Measurements from ENCODE around the gene CASP6.
"Not testable (repeated sequence)": the region's sequence is repeated elsewhere in the genome, so short reads cannot be mapped to it uniquely, and the experiment has no call there.

GRCh38 chr4:109678472-109678871 lies 24.8 kb downstream of the CASP6 start:
- not testable (repeated sequence) for TF ChIP-seq EZH2 (IDR thresholded peaks at IDR 0.05; ENCODE audit: low read depth, low read length, severe bottlenecking); SRF (IDR thresholded peaks at IDR 0.05; ENCODE audit: low read depth, low read length); KDM1A (IDR thresholded peaks at IDR 0.05; ENCODE audit: borderline replicate concordance, low read length); TAF1 (IDR thresholded peaks at IDR 0.05; ENCODE audit: low read depth, low read length); JUND (IDR thresholded peaks at IDR 0.05; ENCODE audit: low read length)
- TF ChIP-seq, protein P1, sequence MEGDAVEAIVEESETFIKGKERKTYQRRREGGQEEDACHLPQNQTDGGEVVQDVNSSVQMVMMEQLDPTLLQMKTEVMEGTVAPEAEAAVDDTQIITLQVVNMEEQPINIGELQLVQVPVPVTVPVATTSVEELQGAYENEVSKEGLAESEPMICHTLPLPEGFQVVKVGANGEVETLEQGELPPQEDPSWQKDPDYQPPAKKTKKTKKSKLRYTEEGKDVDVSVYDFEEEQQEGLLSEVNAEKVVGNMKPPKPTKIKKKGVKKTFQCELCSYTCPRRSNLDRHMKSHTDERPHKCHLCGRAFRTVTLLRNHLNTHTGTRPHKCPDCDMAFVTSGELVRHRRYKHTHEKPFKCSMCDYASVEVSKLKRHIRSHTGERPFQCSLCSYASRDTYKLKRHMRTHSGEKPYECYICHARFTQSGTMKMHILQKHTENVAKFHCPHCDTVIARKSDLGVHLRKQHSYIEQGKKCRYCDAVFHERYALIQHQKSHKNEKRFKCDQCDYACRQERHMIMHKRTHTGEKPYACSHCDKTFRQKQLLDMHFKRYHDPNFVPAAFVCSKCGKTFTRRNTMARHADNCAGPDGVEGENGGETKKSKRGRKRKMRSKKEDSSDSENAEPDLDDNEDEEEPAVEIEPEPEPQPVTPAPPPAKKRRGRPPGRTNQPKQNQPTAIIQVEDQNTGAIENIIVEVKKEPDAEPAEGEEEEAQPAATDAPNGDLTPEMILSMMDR (IDR thresholded peaks at IDR 0.05; ENCODE audit: control extremely low read depth in 1 of 3, insufficient read depth in 1 of 3, low read depth in 1 of 3, low read length in 3 of 3) = not testable (repeated sequence)
